OCI-LY7 (cell line): Measurements from ENCODE around the gene PLCB2. TPM values are rescaled to one million over a fixed set of nuclear protein-coding genes. Genes with fewer than 3 reads are reported as not detected.

ENCODE experiments used
- BruUV-seq: library from RNA; stranded (reverse); fragments of 400-500 nt; replicated peaks from 2 replicates; lab custom pipeline; 2021; lab: Mats Ljungman, UMichigan
- CTCF ChIA-PET: fragments of 300-600 bp; sonication (Branson Sonifier 250); formaldehyde crosslinking; loops from one replicate; lab custom pipeline; 2022; ENCODE audit warnings: antibody characterized with exemption; ENCODE audit not compliant: unreplicated experiment; lab: Charles Lee
- POLR2A ChIA-PET: fragments of 300-600 bp; sonication (Branson Sonifier 250); formaldehyde crosslinking; loops from one replicate; lab custom pipeline; 2022; ENCODE audit warnings: antibody characterized with exemption; lab: Charles Lee
- DNase-seq: peaks from one replicate; pipeline ENCODE4 v3.0.0-alpha.2; 2015; ENCODE audit warnings: low spot score
- H2AFZ ChIP-seq: fragments of 200-600 bp; sonication (generic), shearing (Covaris generic); 2 replicates; pipeline ENCODE4 v1.6.1; 2014; ENCODE audit warnings: mild to moderate bottlenecking, antibody characterized with exemption, low read length, moderate library complexity
- H3K27ac ChIP-seq: fragments of 200-600 bp; sonication (generic); 2 replicates; pipeline ENCODE4 v1.5.1; 2014; ENCODE audit warnings: mixed run types, low read depth, mild to moderate bottlenecking, moderate library complexity, low read length, inconsistent platforms; ENCODE audit not compliant: poor library complexity, severe bottlenecking
- H3K36me3 ChIP-seq: fragments of 200-600 bp; sonication (generic); 2 replicates; pipeline ENCODE4 v1.6.1; 2014; ENCODE audit warnings: mild to moderate bottlenecking, antibody characterized with exemption, low read length, moderate library complexity, mixed read lengths; ENCODE audit not compliant: insufficient read depth
- H3K4me1 ChIP-seq: fragments of 200-600 bp; sonication (generic); 2 replicates; pipeline ENCODE4 v1.5.1; 2014; ENCODE audit warnings: mild to moderate bottlenecking, low read length; ENCODE audit not compliant: insufficient read depth, poor library complexity, severe bottlenecking
- H3K4me2 ChIP-seq: fragments of 200-600 bp; sonication (generic); 2 replicates; pipeline ENCODE4 v1.6.1; 2014; ENCODE audit warnings: mild to moderate bottlenecking, low read length
- H3K4me3 ChIP-seq: fragments of 200-600 bp; sonication (generic); 2 replicates; pipeline ENCODE4 v1.5.1; 2014; ENCODE audit warnings: mild to moderate bottlenecking, low read depth, low read length; ENCODE audit not compliant: poor library complexity, severe bottlenecking
- H3K79me2 ChIP-seq: fragments of 200-600 bp; sonication (generic); 2 replicates; pipeline ENCODE4 v1.6.1; 2016; ENCODE audit warnings: low read depth, mild to moderate bottlenecking, low read length, moderate library complexity, mixed read lengths; ENCODE audit not compliant: insufficient read depth
- H3K9me2 ChIP-seq: fragments of 200-600 bp; sonication (generic); 2 replicates; pipeline ENCODE4 v1.6.1; 2016; ENCODE audit warnings: mild to moderate bottlenecking, low read length, mixed read lengths; ENCODE audit not compliant: insufficient read depth
- H3K9me3 ChIP-seq: fragments of 200-600 bp; sonication (generic); 2 replicates; pipeline ENCODE4 v1.6.1; 2014; ENCODE audit warnings: mild to moderate bottlenecking, mixed run types, low read length, mixed read lengths
- H4K20me1 ChIP-seq: fragments of 200-600 bp; sonication (generic); 2 replicates; pipeline ENCODE4 v1.6.1; 2014; ENCODE audit warnings: mild to moderate bottlenecking, antibody characterized with exemption, low read length, moderate library complexity, mixed read lengths; ENCODE audit not compliant: insufficient read depth
- CTCF ChIP-seq: fragments of 200-600 bp; sonication (generic); conservative IDR thresholded peaks from 2 replicates; pipeline ENCODE4 v1.5.1; 2014; ENCODE audit warnings: mild to moderate bottlenecking, antibody characterized with exemption, low read length, moderate library complexity, mixed read lengths
- EZH2phosphoT487 ChIP-seq: fragments of 200-600 bp; sonication (generic); IDR thresholded peaks from 2 replicates; pipeline ENCODE4 v1.6.1; 2018; ENCODE audit warnings: low read depth, borderline replicate concordance, mild to moderate bottlenecking, mixed run types, antibody characterized with exemption, low read length, moderate library complexity, mixed read lengths
- intact Hi-C: fragments of 100-400 bp; cut with micrococcal nuclease; formaldehyde crosslinking; loops from one replicate; pipeline ENCODE4 v1.10.0; 2022; ENCODE audit not compliant: unreplicated experiment
- total RNA-seq, 2 experiments: library from RNA; depleted of rRNA in 1 of 2; stranded (reverse); fragments of >200 nt in 1 of 2; shearing (Covaris generic) in 1 of 2; gene quantifications; 2 replicates each; pipeline ENCODE4 v1.2.3, GENCODE V29; 2014 to 2022

PLCB2 gene
- total RNA-seq, 2 experiments from 2014 or later, result 9.6 TPM; not detected in 1

- no peak for DNase-seq
- Histone ChIP-seq H3K4me1 (no peaks in the 10 kb centered on the region), H3K4me2 (no peak overlapping the region), H3K9me3 (no peaks in the 10 kb centered on the region), H2AFZ (no peak overlapping the region), H3K27ac (no peak overlapping the region), H4K20me1 (no peaks in the 10 kb centered on the region), H3K36me3 (no peaks in the 10 kb centered on the region), H3K4me3 (no peak overlapping the region), H3K79me2 (no peaks in the 10 kb centered on the region), H3K9me2 (no peaks in the 10 kb centered on the region)
- BruUV-seq, result no TSS peak
- ChIA-PET CTCF (no interaction called here), POLR2A (no interaction called here)
- TF ChIP-seq CTCF, result no peak
- no peak for TF ChIP-seq EZH2phosphoT487
- intact Hi-C loops, result no loop called here
Measured at GRCh38 chr15:40257656-40258450, 49.9 kb downstream of the PLCB2 start.

- no peaks in the 10 kb centered on the region for H3K79me2 ChIP-seq
- no peak overlapping the region for H3K27ac ChIP-seq
- no TSS peak for BruUV-seq
- H4K20me1 ChIP-seq, result no peaks in the 10 kb centered on the region
- no peaks in the 10 kb centered on the region for H3K36me3 ChIP-seq
- no peak overlapping the region for H3K4me2 ChIP-seq
- ChIA-PET POLR2A (no interaction called here), CTCF (no interaction called here)
- no peak for DNase-seq
- no peak overlapping the region for H3K4me3 ChIP-seq
- H2AFZ ChIP-seq, result no peak overlapping the region
- no peaks in the 10 kb centered on the region for H3K9me3 ChIP-seq
- no peaks in the 10 kb centered on the region for H3K4me1 ChIP-seq
- intact Hi-C loops, result no loop called here
- TF ChIP-seq EZH2phosphoT487 (no peak), CTCF (no peak)
- H3K9me2 ChIP-seq, result no peaks in the 10 kb centered on the region
Measured at GRCh38 chr15:40256638-40257235, 51.0 kb downstream of the PLCB2 start.

GRCh38 chr15:40255033-40255432, 52.7 kb downstream of the PLCB2 start:
- Histone ChIP-seq H3K4me1 (no peaks in the 10 kb centered on the region), H4K20me1 (no peaks in the 10 kb centered on the region), H3K9me2 (no peaks in the 10 kb centered on the region), H3K79me2 (no peaks in the 10 kb centered on the region), H3K9me3 (no peaks in the 10 kb centered on the region), H3K36me3 (no peaks in the 10 kb centered on the region), H3K4me2 (no peak overlapping the region), H2AFZ (no peak overlapping the region), H3K4me3 (no peak overlapping the region), H3K27ac (no peak overlapping the region)
- BruUV-seq, result no TSS peak
- TF ChIP-seq CTCF, result no peak
- no peak for TF ChIP-seq EZH2phosphoT487
- intact Hi-C loops, result no loop called here
- no peak for DNase-seq
- ChIA-PET CTCF (no interaction called here), POLR2A (no interaction called here)
